Omental fat pad (tissue), 4 donors: ENCODE data around the gene CHST14. TPM values are rescaled to one million over a fixed set of nuclear protein-coding genes. Genes with fewer than 3 reads are reported as not detected.

Experiments
- ATAC-seq: fragments of 150-250 bp; one replicate; pipeline ENCODE4 v1.9.1; 2016; ENCODE audit warnings: mild to moderate bottlenecking, moderate library complexity; ENCODE audit not compliant: low FRiP score
- DNase-seq: peaks from one replicate; pipeline ENCODE4 v3.0.0-alpha.2; 2019; ENCODE audit warnings: low spot score
- CTCF ChIP-seq, 3 donors: fragments of 450-650 bp; IDR thresholded peaks; one replicate each; pipeline ENCODE4 v1.5.1; 2016 to 2017; ENCODE audit warnings: antibody characterized with exemption in 3 of 3, mild to moderate bottlenecking in 3 of 3, moderate library complexity in 2 of 3
- total RNA-seq, 4 donors: library from RNA; depleted of rRNA; stranded (reverse); fragments of >200 nt; gene quantifications; one replicate each; pipeline ENCODE4 v1.1.0, GENCODE V29; 2016

CHST14 gene
- total RNA-seq, 4 donors from 2014 or later: 6.6 to 17.8 (median 10.1) TPM

DNA sequence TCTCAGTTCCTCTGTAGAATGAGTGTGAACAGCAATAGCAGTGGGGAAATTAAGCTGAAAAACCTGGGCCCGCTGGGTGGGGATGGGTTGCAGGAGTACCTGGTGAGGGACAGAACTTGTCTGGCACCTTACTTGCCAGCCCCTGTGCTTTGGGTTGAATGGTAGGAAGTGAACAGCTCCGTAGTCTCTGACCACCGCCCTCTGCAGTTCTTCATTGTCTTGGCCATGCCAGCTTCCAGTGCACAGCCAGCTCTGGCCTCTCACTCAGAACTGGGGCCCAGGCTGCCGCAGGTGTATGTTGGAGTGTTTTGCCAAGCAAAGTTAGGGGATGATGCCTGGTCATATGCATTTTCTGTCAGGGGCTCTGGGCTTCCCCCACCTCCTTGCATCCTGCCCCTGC, 14.0 kb upstream of the CHST14 start:
- no peak for ATAC-seq
- no peak for DNase-seq
- no peak for TF ChIP-seq CTCF (IDR thresholded peaks at IDR 0.05)

DNA sequence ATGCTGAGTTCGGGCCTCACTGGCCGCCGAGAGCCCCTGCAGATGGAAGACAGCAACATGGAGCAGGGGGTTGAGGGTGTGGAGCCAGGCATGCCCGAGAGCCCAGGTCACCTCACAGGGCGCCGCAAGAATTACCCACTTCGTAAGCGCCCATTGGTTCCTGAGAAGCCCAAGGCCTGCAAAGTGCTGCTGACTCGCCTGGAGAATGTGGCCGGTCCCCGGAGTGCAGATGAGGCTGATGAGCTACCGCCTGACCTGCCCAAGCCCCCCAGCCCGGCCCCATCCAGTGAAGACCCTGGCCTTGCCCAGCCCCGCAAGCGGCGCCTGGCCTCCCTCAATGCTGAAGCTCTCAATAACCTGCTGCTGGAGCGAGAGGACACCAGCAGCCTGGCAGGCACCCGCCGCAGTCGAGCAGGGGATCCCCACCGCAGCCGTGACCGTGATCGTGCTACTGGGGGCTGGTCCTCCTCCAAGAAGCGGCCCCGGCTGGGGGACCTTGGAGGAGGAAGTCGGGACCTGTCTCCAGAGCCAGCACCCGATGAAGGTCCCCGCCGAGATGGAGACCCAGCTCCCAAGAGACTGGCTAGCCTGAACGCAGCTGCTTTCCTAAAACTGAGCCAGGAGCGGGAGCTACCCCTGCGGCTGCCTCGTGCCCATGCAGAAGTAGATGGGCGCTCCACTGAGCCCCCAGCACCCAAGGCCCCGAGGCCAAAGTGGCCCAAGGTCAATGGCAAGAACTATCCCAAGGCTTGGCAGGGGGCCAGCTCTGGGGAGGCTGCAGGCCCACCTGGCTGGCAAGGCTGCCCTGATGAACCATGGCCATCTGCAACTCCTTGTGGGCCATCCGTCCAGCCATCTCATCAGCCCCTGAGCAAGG, 12.1 kb upstream of the CHST14 start:
- ATAC-seq (no peak), DNase-seq (no peak)
- TF ChIP-seq CTCF (IDR thresholded peaks at IDR 0.05): no peak

DNA sequence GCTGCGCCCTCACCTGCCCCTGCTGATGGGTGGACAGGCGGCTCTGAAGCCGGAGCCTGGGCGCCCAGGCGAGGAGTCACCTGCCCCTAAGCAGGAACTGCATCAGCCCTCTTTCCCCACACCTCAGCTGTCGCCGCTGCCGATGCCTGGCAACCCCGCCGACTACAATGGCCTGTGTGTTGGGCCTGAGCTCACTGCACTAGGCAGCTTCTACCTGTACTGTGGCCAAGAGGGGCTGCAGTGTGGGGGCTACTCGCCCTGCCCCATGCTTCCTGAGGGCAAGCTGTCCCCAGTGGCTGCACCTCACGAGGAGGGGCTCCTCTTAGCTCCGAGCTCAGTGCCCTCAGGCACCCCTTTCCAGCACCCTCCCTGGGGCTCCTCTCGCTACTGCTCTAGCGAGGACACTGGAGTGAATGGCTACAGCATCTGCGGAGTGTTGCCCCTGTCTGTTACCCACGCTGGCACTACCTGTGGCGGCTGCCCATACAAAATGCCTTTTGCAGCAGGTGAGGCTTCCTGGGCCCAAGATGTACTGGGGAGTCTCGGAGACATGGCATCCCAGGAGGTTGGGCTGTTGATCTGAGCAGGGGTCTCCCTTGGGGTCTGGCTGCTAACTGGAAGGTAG, 11.3 kb upstream of the CHST14 start:
- no peak for DNase-seq
- ATAC-seq: no peak
- no peak for TF ChIP-seq CTCF (IDR thresholded peaks at IDR 0.05)

GRCh38 chr15:40460404-40460803, 10.4 kb upstream of the CHST14 start:
- DNase-seq (no peak), ATAC-seq (no peak)
- TF ChIP-seq CTCF (IDR thresholded peaks at IDR 0.05): no peak

- ATAC-seq: no peak
- no peak for TF ChIP-seq CTCF (IDR thresholded peaks at IDR 0.05)
- no peak for DNase-seq
These were observed 8.8 kb upstream of the CHST14 start for GRCh38 chr15:40461958-40462357.

- no peak for TF ChIP-seq CTCF (IDR thresholded peaks at IDR 0.05)
- ATAC-seq (no peak), DNase-seq (no peak)
These were observed 7.5 kb upstream of the CHST14 start for GRCh38 chr15:40463279-40463678.
